GM21528 (cell line): ENCODE data around the gene TTC7B.
A peak's percentile ranks its signal among the peaks of the same experiment; 100 is the strongest.

Source experiments
- ATAC-seq: cut with Tn5 transposase; IDR thresholded peaks from one replicate; pipeline ENCODE4 v1.9.1; 2021; ENCODE audit warnings: mild to moderate bottlenecking, moderate library complexity; ENCODE audit not compliant: unreplicated experiment, low FRiP score

Gene TTC7B

DNA sequence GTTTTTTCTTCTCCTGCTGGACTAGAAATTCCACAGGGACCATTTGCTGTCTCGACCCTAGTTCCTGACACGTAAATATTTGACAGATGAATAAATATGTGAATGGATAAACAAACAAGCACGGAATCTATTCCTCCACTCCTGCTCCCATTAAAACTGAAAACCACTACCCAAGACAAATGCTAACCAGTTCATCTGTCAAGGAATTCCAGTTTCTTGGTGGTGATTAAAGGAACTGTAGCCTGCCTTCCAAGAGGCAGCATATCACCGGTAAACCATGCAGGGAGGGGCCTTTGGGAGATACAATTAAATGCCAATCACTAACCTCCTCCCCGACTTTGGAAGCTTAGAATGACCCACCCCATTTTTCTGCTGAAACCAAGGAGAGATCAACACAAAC, 95.4 kb downstream of the TTC7B start:
- ATAC-seq: no peak

DNA sequence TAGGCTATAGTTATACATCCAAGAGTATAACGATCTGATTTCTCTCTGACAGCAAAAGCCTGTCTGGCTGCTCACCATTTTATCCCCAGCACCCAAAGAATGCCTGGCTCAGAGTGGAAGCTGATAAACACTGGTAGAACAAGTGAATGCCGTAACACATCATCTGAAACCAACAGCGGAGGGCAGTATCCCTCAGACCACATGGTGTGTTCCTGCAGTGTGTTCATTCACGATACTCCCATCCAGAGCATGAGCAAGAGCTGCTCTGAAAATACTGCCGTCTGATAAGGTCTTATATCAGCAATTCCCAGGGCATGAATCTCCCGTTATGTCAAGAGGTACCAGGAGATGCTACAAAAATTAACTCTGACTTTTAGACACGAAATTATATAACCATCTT, 95.9 kb downstream of the TTC7B start:
- no peak for ATAC-seq

DNA sequence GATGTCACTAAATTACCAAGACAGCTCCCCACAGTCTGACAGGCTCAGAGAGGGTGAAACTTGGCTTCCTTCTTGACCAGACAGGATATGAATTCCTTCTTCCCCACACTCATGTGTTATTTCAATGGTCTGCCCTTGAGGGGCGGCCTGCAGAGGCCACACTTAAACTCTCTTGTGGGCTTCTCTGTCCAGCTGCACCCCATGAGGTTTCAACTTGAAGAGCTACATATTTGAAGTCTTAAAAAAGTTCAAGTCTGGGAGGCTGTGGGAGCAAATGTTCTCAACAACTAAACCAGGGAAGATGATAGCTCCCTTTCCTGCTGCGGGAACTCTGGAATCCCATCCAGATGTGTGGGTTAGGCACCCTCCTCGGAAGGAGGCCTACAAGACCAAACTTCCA, 98.3 kb downstream of the TTC7B start:
- no peak for ATAC-seq

DNA sequence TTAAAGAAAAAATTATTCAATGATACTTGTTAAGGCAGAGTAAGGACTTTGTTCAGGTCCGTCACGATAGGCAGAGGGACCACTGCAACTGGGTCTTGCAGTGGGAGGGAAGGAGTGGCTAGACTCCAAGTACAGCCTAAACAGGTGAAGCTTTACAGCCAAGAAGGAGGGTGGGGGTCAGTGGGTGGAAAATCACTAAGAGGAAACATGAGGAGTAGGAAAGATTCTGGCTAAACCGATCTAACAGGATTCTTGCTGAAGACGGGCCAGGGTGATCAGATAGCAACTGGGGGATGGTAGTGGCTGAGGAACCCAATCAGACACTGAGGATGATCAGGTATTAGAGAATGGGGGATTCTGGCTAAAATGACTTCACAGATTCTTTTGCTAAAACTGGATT, 100.2 kb downstream of the TTC7B start:
- no peak for ATAC-seq

DNA sequence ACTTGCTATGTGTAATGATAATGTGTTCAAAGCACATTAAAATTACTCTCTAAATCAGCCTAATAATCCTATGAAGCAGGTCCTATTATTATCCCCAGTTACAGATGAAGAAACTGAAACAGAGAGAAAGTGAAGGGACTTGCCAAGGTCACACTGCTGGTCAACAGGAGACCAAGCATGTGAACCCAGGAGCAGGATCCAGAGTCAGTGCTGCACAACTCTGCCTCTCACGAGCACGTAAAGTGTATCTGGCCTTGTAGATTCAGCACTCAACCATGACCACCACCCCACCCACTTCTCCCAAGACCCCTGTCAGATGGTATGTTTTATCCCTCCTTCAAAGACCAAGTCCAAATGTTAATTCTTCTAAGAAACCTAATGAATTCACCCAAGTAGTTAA, 100.7 kb downstream of the TTC7B start:
- ATAC-seq: no peak

DNA sequence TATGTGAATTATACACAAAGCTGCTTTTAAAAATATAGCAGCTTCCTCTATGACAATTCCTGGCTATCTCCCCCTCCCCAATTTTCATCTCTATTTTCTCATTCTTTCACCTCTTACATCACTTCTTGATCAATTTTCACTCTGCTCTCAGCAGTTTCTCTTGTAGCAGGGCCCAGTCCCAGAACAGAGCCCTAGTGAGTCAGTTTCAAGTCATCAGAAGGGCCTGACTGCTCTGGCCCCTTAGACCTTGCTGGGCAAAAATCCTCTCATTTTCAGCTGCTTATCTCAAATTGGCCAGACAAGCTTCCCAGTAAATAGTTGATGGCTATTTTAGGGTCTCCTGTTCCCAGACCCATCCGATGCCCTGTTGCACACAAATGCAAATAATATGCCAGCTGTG, 101.4 kb downstream of the TTC7B start:
- no peak for ATAC-seq

DNA sequence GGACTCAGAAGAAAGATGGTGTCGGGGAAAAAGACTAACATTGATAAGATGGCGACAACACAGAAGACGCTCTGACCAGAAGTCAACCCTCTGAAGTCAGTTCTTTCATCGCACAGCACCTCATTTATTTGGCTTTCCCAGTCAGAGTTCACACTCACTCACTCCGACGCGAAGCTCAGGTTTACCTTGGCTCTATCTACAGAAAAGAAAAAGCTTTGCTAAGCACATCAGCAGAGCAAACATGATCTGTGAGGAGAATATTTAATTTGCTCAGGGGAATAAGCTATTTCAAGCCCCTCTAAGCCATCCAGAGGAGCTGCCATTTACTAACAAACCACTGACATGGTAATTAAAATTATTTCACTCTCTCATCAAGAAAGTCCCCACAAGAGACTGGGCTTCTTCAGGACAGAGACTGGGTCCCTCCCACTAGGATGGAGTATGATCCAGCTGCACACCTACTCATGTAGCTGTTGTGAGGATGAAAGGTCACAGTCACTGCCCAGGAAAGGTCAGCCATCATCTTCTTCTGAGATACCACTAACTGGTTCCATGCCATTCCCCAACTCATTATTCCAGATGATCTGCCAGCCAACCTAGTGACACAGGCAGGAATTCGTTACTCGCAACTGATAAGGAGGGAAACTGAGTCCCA, 111.4 kb downstream of the TTC7B start:
- no peak for ATAC-seq

DNA sequence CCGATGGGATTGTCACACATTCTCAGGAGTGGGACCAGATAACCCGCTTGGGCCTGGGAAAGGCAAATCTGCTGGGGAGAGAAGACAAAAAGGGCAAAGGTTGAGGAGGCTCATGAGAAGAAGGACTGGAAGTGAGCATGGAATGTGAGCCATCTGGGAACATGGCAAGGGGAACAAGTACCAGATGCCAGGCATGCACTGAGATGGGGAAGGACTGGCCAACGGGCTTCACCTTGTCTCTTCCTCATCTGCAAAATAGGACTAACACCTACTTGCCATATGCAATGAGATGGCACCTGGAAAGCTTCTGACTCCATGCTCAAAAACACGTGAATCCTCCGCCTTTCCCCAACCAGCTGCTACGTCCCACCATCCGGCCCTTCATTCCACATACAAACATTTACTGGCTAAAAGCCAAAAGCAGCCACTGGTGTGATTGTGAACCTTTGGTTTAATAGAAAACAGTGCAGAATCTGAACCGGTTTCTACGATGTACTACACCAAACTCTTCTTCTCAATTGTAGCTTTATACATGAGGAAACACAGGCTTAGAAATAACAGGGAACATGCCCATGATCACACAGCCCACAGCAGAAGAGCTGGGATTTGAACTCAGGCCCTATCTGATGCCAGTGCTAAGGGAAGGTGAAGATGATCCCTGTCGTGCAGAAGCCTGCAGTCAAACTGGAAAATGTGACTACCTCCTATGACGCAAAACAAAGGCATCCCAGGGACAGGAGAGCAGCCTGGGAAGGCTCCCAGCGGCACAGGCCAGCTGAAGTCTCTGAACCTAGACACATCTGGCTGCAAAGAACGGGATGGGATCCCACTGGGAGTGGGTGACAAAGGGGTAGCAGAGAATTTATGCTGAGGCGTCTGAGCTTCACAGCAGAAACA, 112.1 kb downstream of the TTC7B start:
- no peak for ATAC-seq

DNA sequence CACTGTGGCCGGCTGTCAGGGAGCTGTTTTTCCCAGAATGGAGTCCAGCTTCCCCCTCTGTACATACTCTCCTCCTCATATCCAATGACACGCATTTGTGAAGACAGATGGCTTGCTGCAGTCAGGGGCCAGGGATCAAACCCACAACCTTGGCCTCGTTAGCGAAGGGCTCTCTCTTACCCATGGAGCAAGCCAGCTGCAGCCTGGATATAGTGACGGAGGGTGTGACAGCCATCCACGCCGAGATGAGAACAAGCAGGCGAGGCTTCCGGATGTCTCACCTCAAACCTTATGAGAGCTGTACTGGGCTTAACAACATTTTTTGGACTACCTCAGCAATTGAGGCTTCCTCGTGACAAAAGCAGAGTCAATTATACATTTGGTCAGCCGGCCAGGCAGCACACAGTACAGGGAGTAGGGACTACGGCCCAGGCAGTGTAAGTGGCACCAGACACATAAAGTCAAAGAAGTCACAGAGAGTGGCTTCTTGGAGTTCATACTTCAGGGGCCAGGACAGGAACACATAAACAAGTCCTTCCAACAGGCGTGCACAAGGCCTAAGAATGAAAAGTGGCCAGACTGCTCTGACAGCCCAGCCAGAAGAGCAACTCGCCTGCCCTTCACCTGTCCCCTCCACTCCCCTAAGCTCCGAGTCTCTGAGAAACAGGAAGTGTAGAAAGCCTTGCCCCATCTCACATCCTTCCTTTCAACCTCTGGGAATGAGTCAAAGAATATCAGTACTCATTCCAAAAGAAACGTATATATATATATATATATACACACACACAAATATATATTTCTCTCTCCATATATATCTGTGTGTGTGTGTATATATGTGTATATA, 115.1 kb downstream of the TTC7B start:
- no peak for ATAC-seq

DNA sequence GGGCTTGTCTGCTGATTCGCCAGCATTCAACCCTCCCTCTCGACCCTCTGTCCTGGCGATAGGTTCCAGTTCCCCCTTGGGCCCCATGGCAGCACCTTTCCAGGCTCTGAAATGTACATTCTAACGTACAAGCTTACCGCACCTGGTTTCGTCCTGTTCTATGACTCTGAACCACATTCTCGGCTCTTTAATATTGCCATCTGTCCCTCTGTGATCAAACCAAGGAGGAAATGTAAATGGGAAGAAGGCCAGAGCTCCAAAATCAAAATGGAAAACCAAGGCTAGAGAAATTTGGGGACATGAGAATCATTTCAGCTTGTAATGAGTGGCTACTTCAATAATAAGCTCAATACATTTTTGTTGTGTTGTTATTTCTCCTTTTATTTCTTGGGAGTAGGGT, 117.2 kb downstream of the TTC7B start:
- no peak for ATAC-seq

DNA sequence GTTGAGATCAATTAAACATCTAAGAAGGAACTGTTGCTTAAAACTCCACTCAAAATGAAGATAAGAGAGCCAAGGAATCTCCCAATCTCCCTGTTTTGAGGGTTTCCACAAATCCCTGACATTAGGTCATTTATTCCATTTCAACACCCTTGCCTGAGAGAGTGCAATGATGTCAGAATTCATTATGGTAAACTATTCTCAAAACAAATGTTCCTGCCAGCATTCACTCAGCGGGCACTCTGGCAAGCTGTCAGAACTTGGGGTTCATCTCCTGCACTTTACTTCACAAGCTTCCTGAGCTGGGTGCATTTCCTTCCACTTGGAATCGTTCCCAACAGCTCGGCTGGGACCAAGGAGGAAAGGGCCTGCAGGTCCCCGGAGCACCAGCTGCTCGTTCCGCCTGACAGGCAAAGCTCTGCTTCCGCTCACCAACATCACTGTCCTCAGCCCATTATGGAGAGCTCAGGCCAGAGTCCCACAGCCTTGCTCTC, 117.8 kb downstream of the TTC7B start:
- ATAC-seq: no peak

DNA sequence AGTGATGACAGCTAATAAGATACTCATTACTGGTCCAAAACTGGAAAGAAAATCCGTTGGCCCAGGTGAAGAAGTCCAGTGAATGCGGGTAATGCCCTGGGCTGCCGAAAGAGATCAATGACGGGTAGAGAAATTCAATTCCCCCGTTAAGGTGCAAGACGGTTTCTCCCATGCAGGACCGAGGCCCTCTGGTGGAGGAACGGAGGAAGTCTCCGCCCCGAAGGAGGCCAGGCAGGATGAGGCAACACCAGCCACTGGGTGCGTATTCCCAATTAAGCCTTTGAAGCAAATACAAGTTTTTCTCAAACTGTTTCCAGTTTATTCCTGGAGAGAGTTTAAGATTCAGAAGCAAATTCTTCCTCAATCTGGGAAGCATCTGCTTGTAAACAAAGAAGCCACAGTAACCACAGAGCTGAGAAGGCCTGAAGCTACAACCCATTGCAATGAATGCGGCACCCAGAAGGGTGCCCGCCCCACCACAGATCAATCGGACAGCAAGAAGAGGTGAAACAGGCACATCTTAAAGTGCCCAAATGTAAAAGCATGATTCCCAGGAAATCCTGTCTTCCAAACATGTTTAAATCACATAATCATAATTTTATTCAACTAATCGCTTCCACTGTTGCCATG, 118.5 kb downstream of the TTC7B start:
- peak; percentile 68 for ATAC-seq

DNA sequence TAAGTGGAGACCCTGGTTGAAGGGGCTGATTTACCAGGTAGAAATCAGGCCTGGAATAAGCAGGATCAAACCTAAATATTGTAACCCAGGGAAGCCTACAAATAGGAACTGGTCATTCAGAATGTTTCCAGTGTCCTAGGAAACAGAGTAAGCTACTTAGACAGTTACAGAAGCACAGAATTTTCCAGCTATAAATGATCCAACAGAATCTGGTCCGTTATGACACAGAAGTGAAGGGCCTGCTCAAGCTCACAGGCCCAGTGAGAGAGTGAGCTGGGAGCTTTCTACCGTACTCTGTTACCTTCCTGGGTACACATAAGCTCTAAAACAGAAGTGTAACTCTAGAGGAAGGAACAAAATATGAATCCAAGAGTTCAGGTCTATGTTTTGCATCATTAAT, 119.1 kb downstream of the TTC7B start:
- no peak for ATAC-seq

DNA sequence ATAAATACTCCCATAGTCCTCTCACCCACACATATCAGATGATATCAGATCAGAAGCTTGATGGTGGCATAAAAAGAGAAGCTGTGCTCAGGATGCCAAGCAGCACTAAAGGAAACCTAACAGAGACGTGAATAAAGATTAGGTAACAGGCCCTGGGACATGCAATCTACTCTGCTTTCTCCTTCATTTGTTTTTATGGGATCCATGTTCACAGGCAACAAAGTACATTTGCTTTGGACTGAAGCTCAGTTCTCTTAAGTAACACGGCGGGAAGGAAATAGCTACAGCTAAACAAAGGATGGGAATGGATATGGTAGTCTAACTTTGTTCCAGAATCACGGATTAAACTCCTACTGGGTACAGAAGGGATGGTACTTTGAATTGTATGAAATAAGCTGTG, 119.5 kb downstream of the TTC7B start:
- ATAC-seq: no peak

DNA sequence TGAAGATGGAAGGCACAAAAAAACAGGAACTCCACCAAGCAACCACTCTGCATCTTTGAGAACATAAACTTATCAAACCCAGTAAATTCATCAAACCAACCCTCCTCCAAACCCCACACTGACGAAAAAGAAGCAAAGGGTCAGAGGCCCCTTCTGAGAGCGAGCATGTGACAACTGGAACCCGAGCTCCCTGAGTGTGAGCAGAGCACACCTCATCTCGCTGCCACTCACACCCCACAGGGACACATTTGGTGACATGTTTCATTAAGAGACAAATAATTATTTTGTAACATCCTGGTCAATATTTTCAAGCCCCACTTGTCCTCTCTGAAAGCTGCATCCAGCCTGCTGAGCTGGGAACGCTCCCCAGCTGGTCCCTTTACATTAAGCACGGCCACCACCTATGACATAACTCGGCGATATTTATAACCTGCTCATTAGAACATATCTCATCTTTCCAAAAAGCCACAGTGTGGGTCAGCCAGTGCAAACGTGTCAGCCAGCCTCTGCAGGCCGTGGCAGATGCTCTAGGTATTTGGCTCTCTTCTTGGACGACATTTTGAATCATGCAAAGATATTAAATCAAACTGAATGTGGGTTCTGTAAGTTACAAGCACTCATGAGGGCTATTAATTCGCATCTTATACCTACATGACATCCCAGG, 120.1 kb downstream of the TTC7B start:
- ATAC-seq: no peak

DNA sequence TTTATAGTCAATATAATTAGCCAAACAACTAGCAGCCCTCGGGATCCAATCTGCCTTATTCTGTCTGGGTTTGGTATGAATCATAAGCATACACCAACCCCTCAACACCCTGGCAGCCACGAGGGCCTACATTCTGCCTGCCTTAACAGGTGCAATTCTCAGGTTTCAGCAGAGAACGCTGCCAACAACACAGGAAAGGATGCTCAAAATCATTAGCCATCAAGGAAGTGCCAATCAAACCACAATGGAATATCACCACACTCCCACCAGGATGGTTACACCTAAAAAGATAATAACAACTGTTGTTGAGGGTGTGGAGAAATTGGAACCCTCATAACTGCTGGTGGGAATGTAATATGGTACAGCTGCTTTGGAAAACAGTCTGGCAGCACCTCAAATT, 122.8 kb downstream of the TTC7B start:
- no peak for ATAC-seq

DNA sequence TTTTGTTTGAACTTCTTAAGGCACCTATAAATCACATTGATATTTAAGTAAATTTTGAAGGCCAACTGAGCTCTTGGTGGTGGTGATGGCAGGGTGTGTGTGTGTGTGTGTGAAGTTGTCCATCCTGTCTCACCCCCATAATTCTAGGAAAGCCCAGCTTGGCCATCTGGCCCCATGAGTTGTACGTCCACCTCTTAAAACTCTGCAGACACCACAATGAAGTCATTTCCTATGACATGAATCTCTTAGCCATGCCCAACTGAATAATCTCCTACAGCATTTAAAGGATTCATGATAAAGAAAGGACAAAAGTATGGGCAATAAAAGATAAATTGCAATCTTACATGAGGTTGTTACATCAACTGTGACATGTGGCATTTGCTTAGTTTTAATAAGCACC, 123.4 kb downstream of the TTC7B start:
- ATAC-seq: no peak

DNA sequence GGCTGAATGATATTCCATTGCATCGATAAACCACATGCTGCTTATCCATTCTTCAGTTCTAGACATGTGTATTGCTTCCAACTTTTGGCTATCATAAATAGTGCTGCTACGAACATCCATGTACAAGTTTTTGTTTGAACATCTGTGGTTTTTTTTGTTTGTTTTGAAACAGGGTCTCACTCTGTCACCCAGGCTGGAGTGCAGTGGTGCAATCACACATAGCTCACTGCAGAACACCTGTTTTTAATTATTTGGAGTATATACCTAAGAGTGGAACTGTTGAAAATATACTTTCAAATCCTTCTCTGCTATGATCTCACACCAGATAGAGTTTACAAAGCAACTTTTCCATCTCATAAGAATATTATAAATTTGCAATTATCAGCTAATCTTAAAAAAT, 124.2 kb downstream of the TTC7B start:
- ATAC-seq: no peak

DNA sequence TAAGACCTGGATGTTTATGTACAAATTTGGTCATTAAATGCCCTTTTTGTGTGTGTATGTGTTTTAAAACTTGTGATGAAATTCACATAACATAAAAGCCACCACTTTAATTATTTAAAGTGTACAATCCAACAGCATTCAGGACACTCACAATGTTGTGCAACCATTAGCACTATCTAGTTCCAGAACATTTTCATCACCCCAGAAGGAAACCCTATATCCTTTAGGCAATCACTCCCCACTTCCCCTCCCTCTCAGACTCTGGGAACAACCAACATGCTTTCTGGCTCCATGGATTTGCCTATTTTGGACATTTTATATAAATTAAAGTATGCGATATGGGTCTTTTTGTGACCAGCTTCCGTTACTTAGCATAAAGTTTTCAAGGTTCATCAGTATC, 124.6 kb downstream of the TTC7B start:
- ATAC-seq: no peak

DNA sequence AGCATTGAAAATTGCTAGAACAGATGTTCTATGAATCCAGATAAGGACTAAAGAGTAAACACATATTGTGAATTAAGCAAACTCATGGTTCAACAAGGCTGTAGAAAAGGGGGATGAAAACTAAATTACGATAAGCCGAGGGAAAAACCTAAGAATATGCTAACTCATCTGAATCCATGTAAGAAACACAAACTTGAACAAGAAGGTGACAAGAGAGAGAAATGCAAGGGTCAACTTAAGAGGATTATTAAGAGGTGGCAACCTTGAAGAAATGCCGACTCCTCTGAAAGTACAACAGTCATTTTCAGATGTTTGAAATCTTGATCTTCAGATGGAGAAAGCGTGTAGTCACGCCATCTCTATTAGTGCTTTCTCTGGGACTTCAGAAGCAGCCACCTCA, 128.6 kb downstream of the TTC7B start:
- no peak for ATAC-seq
